ENCODE results near the gene FHIT. TPM values are rescaled to one million over a fixed set of nuclear protein-coding genes. Genes with fewer than 3 reads are reported as not detected.

Gene FHIT
- total RNA-seq, 1 experiment from 2014 or later, result 9.8 TPM

GRCh38 chr3:60333710-60334109 lies 917.5 kb downstream of the FHIT start:
- intact Hi-C loops (cut with micrococcal nuclease; ENCODE audit: unreplicated experiment), result no loop called here
- Histone ChIP-seq H3K4me2 (no peak overlapping the region), H3K27ac (no peak overlapping the region), H3K79me2 (ENCODE audit: low read depth) (no peaks in the 10 kb centered on the region), H3K27me3 (ENCODE audit: insufficient read depth, low read depth) (no peaks in the 10 kb centered on the region), H3F3A (ENCODE audit: insufficient read depth, low read depth) (no peaks in the 10 kb centered on the region), H4K20me1 (ENCODE audit: insufficient read depth) (no peaks in the 10 kb centered on the region), H3K4me1 (replicated peaks; ENCODE audit: insufficient read depth) (no peaks in the 10 kb centered on the region), H3K36me3 (ENCODE audit: low read depth) (no peaks in the 10 kb centered on the region), H3K9me2 (ENCODE audit: insufficient read depth) (no peaks in the 10 kb centered on the region), H2AFZ (no peak overlapping the region), H3K4me3 (no peak overlapping the region), H3K9me3 (ENCODE audit: insufficient read depth, low read depth) (no peaks in the 10 kb centered on the region)
- no peak for DNase-seq
- no peak for TF ChIP-seq CTCF (conservative IDR thresholded peaks at IDR 0.05)
- TF ChIP-seq EZH2 (IDR thresholded peaks at IDR 0.05; ENCODE audit: low read depth), result no peak
- CTCF ChIA-PET, result no interaction called here
- POLR2A ChIA-PET (ENCODE audit: unreplicated experiment), result no interaction called here
- no TSS peak for BruUV-seq (replicated peaks)

GRCh38 chr3:60330107-60330506 lies 921.1 kb downstream of the FHIT start:
- no peaks in the 10 kb centered on the region for H3K4me1 ChIP-seq (replicated peaks; ENCODE audit: insufficient read depth)
- no peak overlapping the region for H2AFZ ChIP-seq
- H3K9me2 ChIP-seq (ENCODE audit: insufficient read depth), result no peaks in the 10 kb centered on the region
- no peak for DNase-seq
- H4K20me1 ChIP-seq (ENCODE audit: insufficient read depth), result no peaks in the 10 kb centered on the region
- ChIA-PET POLR2A (ENCODE audit: unreplicated experiment) (no interaction called here), CTCF (no interaction called here)
- no peaks in the 10 kb centered on the region for H3F3A ChIP-seq (ENCODE audit: insufficient read depth, low read depth)
- TF ChIP-seq EZH2 (IDR thresholded peaks at IDR 0.05; ENCODE audit: low read depth), result no peak
- H3K79me2 ChIP-seq (ENCODE audit: low read depth), result no peaks in the 10 kb centered on the region
- H3K9me3 ChIP-seq (ENCODE audit: insufficient read depth, low read depth), result no peaks in the 10 kb centered on the region
- H3K27ac ChIP-seq, result no peak overlapping the region
- H3K36me3 ChIP-seq (ENCODE audit: low read depth), result no peaks in the 10 kb centered on the region
- no TSS peak for BruUV-seq (replicated peaks)
- intact Hi-C loops (cut with micrococcal nuclease; ENCODE audit: unreplicated experiment), result no loop called here
- no peak overlapping the region for H3K4me2 ChIP-seq
- no peak overlapping the region for H3K4me3 ChIP-seq
- H3K27me3 ChIP-seq (ENCODE audit: insufficient read depth, low read depth), result no peaks in the 10 kb centered on the region

- no peaks in the 10 kb centered on the region for H3K27me3 ChIP-seq (ENCODE audit: insufficient read depth, low read depth)
- no TSS peak for BruUV-seq (replicated peaks)
- DNase-seq, result no peak
- no peak for TF ChIP-seq CTCF (conservative IDR thresholded peaks at IDR 0.05)
- TF ChIP-seq EZH2 (IDR thresholded peaks at IDR 0.05; ENCODE audit: low read depth), result no peak
- POLR2A ChIA-PET (ENCODE audit: unreplicated experiment), result no interaction called here
- no peak overlapping the region for H3K27ac ChIP-seq
- H4K20me1 ChIP-seq (ENCODE audit: insufficient read depth), result no peaks in the 10 kb centered on the region
- no peaks in the 10 kb centered on the region for H3K36me3 ChIP-seq (ENCODE audit: low read depth)
- H3K4me3 ChIP-seq, result no peak overlapping the region
- CTCF ChIA-PET, result no interaction called here
- H3F3A ChIP-seq (ENCODE audit: insufficient read depth, low read depth), result no peaks in the 10 kb centered on the region
- H2AFZ ChIP-seq, result no peak overlapping the region
- no peaks in the 10 kb centered on the region for H3K9me2 ChIP-seq (ENCODE audit: insufficient read depth)
- H3K79me2 ChIP-seq (ENCODE audit: low read depth), result no peaks in the 10 kb centered on the region
- intact Hi-C loops (cut with micrococcal nuclease; ENCODE audit: unreplicated experiment), result no loop called here
- H3K4me2 ChIP-seq, result no peak overlapping the region
- no peaks in the 10 kb centered on the region for H3K4me1 ChIP-seq (replicated peaks; ENCODE audit: insufficient read depth)
- H3K9me3 ChIP-seq (ENCODE audit: insufficient read depth, low read depth), result no peaks in the 10 kb centered on the region
Measured at GRCh38 chr3:60325610-60326170, 925.6 kb downstream of the FHIT start.

- H3K4me1 ChIP-seq (replicated peaks; ENCODE audit: insufficient read depth), result no peaks in the 10 kb centered on the region
- no peaks in the 10 kb centered on the region for H4K20me1 ChIP-seq (ENCODE audit: insufficient read depth)
- H3K4me2 ChIP-seq, result no peak overlapping the region
- no peaks in the 10 kb centered on the region for H3K79me2 ChIP-seq (ENCODE audit: low read depth)
- no peak overlapping the region for H2AFZ ChIP-seq
- H3K27me3 ChIP-seq (ENCODE audit: insufficient read depth, low read depth), result no peaks in the 10 kb centered on the region
- POLR2A ChIA-PET (ENCODE audit: unreplicated experiment), result no interaction called here
- H3K9me2 ChIP-seq (ENCODE audit: insufficient read depth), result no peaks in the 10 kb centered on the region
- no peak for DNase-seq
- BruUV-seq (replicated peaks), result no TSS peak
- no peak overlapping the region for H3K27ac ChIP-seq
- no peaks in the 10 kb centered on the region for H3F3A ChIP-seq (ENCODE audit: insufficient read depth, low read depth)
- H3K9me3 ChIP-seq (ENCODE audit: insufficient read depth, low read depth), result no peaks in the 10 kb centered on the region
- TF ChIP-seq CTCF (conservative IDR thresholded peaks at IDR 0.05), result no peak
- no peak for TF ChIP-seq EZH2 (IDR thresholded peaks at IDR 0.05; ENCODE audit: low read depth)
- intact Hi-C loops (cut with micrococcal nuclease; ENCODE audit: unreplicated experiment), result no loop called here
- H3K36me3 ChIP-seq (ENCODE audit: low read depth), result no peaks in the 10 kb centered on the region
- CTCF ChIA-PET, result no interaction called here
- H3K4me3 ChIP-seq, result no peak overlapping the region
Measured at GRCh38 chr3:60323651-60324050, 927.6 kb downstream of the FHIT start.

Data from PC-9 (cell line).